ENCODE measurements around the gene ADH1B.

DNA sequence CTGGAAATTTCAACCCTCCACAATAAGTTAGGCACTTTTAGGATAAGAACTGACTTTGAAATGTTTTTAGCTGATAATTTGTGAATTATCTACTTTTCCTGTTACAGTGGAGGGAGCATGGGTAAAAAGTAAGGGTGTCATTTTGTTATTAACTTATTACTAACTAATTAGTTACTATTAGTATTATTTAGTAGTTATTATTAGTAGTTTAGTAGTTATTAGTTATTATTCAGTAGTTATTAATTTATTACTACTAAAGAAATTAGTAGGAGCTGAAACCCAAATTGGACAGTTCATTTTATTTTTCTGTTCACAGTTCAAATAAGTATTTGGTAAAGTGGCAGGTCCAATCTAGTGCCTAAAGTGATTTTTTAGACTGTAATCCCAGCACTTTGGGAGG lies 35.8 kb downstream of the ADH1B start:
- TF ChIP-seq CTCF (conservative IDR thresholded peaks at IDR 0.05) (no peak), EZH2 (IDR thresholded peaks at IDR 0.05; ENCODE audit: low read depth) (no peak)

Data from PC-9 (cell line).